ENCODE results near the gene TC2N. TPM values are rescaled to one million over a fixed set of nuclear protein-coding genes. Genes with fewer than 3 reads are reported as not detected.

The TC2N gene
- total and polyA plus RNA-seq, 2 experiments from 2014 or later = 22.0 to 77.2 TPM

- no peak for DNase-seq (ENCODE audit: low spot score)
- 100% methylated on average over 1 of the region's 1 CpG for WGBS (ENCODE audit: low lambda C conversion rate, missing lambda C conversion rate)
- no peak overlapping the region for H3K4me2 ChIP-seq
- H3K4me1 ChIP-seq (ENCODE audit: insufficient read depth) = no peaks in the 10 kb centered on the region
- no peak overlapping the region for H3K4me3 ChIP-seq
- H3K79me2 ChIP-seq = no peaks in the 10 kb centered on the region
- H3K9me3 ChIP-seq (ENCODE audit: low read depth) = no peaks in the 10 kb centered on the region
- H4K20me1 ChIP-seq (ENCODE audit: insufficient read depth, poor library complexity, severe bottlenecking) = no peaks in the 10 kb centered on the region
- H3K27ac ChIP-seq = no peak overlapping the region
- TF ChIP-seq EZH2phosphoT487 (IDR thresholded peaks at IDR 0.05; ENCODE audit: low read depth, severe bottlenecking, unreplicated experiment) = no peak
- TF ChIP-seq EZH2 (IDR thresholded peaks at IDR 0.05; ENCODE audit: borderline replicate concordance) = no peak
- no peak for TF ChIP-seq CTCF (IDR thresholded peaks at IDR 0.05; ENCODE audit: poor library complexity)
- no peaks in the 10 kb centered on the region for H3K36me3 ChIP-seq (replicated peaks; ENCODE audit: insufficient read depth, low read depth)
- H2AFZ ChIP-seq = no peak overlapping the region
- H3K9me2 ChIP-seq (replicated peaks; ENCODE audit: insufficient read depth) = no peaks in the 10 kb centered on the region
- no peaks in the 10 kb centered on the region for H3K27me3 ChIP-seq
These were observed 70.6 kb downstream of the TC2N start for GRCh38 chr14:91796617-91797347.

- Histone ChIP-seq H3K4me3 (no peak overlapping the region), H3K36me3 (replicated peaks; ENCODE audit: insufficient read depth, low read depth) (no peaks in the 10 kb centered on the region), H3K4me2 (no peak overlapping the region), H3K4me1 (ENCODE audit: insufficient read depth) (no peaks in the 10 kb centered on the region), H3K9me3 (ENCODE audit: low read depth) (no peaks in the 10 kb centered on the region), H3K27ac (no peak overlapping the region), H3K9me2 (replicated peaks; ENCODE audit: insufficient read depth) (no peaks in the 10 kb centered on the region), H4K20me1 (ENCODE audit: insufficient read depth, poor library complexity, severe bottlenecking) (no peaks in the 10 kb centered on the region), H3K79me2 (no peaks in the 10 kb centered on the region), H2AFZ (no peak overlapping the region), H3K27me3 (no peaks in the 10 kb centered on the region)
- 95% methylated on average over 4 of the region's 4 CpGs for WGBS (ENCODE audit: low lambda C conversion rate, missing lambda C conversion rate)
- TF ChIP-seq EZH2phosphoT487 (IDR thresholded peaks at IDR 0.05; ENCODE audit: low read depth, severe bottlenecking, unreplicated experiment) (no peak), CTCF (IDR thresholded peaks at IDR 0.05; ENCODE audit: poor library complexity) (no peak), EZH2 (IDR thresholded peaks at IDR 0.05; ENCODE audit: borderline replicate concordance) (no peak)
- DNase-seq (ENCODE audit: low spot score) = no peak
These were observed 73.6 kb downstream of the TC2N start for GRCh38 chr14:91793704-91794103.

DNA sequence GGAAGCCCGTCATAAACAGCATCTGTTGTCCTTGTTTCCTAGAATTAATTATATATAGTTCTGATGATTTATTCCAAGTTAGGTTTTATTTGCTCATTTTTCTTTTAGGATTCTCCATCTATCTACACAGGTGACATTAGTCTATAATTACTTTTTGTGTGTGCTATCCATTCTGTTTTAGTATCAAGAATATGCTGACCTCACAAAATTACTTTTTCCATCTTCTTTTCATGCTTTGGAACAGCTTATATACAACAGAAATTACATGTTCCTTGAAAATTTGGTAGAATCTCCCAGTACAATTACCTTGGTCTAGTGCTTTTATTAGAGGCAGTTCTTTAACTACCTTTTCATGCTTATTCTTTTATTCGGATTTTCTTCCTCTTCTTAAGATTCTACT is 81.1 kb downstream of the TC2N start:
- Histone ChIP-seq H3K9me2 (replicated peaks; ENCODE audit: insufficient read depth) (no peaks in the 10 kb centered on the region), H4K20me1 (ENCODE audit: insufficient read depth, poor library complexity, severe bottlenecking) (no peaks in the 10 kb centered on the region), H3K4me3 (no peak overlapping the region), H3K79me2 (no peaks in the 10 kb centered on the region), H3K27ac (no peak overlapping the region), H2AFZ (no peak overlapping the region), H3K9me3 (ENCODE audit: low read depth) (no peaks in the 10 kb centered on the region), H3K4me1 (ENCODE audit: insufficient read depth) (peaks cover 4% of the 10 kb centered on the region), H3K27me3 (no peaks in the 10 kb centered on the region), H3K36me3 (replicated peaks; ENCODE audit: insufficient read depth, low read depth) (no peaks in the 10 kb centered on the region), H3K4me2 (no peak overlapping the region)
- no peak for TF ChIP-seq CTCF (IDR thresholded peaks at IDR 0.05; ENCODE audit: poor library complexity)
- no peak for TF ChIP-seq EZH2phosphoT487 (IDR thresholded peaks at IDR 0.05; ENCODE audit: low read depth, severe bottlenecking, unreplicated experiment)
- TF ChIP-seq EZH2 (IDR thresholded peaks at IDR 0.05; ENCODE audit: borderline replicate concordance) = no peak
- WGBS (ENCODE audit: low lambda C conversion rate, missing lambda C conversion rate) = 92% methylated on average over 2 of the region's 2 CpGs
- no peak for DNase-seq (ENCODE audit: low spot score)
